GM21515 (cell line): ENCODE measurements around the gene ANKS6.

Experiments
- ATAC-seq: cut with Tn5 transposase; IDR thresholded peaks from one replicate; pipeline ENCODE4 v1.9.1; 2021; ENCODE audit not compliant: unreplicated experiment

ANKS6 gene

GRCh38 chr9:98815391-98815951, 19.1 kb upstream of the ANKS6 start:
- no peak for ATAC-seq

DNA sequence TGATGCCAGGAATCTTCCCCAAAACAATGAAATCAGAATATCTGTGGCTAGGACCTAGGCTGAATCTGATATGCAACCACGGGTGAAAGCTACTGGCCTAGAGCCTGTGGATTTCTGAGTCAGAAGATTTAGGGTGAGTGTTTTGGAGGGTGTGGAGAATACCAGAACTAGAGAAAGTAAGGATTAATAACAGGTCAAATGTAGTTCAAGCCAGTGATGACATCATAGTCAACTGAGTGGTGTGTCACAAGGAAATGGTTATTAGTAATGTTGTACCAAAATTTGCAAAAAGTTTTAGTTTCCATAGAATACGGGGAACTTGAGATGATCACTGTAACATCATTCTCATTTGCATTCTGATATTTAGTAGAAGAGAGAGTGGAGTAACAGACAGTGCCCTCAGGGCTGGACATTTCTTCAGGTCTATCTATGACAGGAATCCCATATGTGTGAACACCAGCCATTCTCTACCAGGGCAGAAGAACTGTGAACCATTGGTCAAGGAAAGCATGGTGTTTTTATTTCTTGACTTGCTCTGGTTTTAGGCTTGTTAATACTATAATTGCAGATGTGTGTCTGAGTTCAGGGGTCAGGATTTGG, 14.8 kb upstream of the ANKS6 start:
- no peak for ATAC-seq

DNA sequence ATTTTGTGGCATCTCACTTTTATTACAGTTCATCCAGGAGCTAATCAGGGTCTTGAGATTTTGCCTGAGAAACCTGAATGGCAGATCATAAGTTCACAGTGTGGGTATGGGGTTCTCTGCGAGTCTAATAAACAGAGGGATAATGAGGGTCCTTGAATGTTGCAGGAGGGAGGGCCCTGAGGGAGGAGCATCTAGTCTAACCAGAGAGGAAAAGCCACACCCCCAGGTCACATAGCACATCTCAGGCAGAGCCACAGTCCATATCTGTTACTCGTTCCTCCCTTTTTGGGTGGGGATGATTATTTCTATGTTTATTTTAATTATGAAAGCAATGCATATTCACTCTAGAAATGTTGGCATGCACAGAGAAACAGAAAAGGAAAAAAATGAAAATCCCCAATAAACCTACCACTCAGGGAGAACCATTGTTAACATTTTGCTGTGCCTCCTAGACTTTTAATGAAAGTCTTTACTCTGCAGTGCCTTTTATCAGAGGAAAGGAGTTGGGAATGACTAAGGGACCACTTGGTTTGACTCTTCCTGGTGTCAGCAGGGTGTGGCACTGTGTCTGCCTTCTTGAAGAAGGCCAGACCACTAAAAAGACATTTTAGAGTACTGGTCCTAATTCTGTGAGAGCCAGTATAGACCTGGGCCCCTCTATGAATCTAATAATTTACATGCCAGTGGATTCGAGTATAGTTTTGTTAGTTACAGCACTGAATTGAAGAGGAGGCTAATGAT, 13.9 kb upstream of the ANKS6 start:
- no peak for ATAC-seq

- no peak for ATAC-seq
Observed at GRCh38 chr9:98809311-98810101, 13.2 kb upstream of the ANKS6 start.

GRCh38 chr9:98808875-98809274, 12.5 kb upstream of the ANKS6 start:
- no peak for ATAC-seq

GRCh38 chr9:98808411-98808815, 12.1 kb upstream of the ANKS6 start:
- no peak for ATAC-seq

- ATAC-seq, result peak; percentile 25
Observed at GRCh38 chr9:98807814-98808195, 11.4 kb upstream of the ANKS6 start.

- peak; percentile 65 for ATAC-seq
Observed at GRCh38 chr9:98807070-98807813, 10.9 kb upstream of the ANKS6 start, which contains the start of gene GALNT12. Gene GALNT12 (plus strand): TSS chr9:98807670. CDS start chr9:98807699, 29 bp downstream.

- no peak for ATAC-seq
Observed at GRCh38 chr9:98806394-98807035, 10.2 kb upstream of the ANKS6 start.

GRCh38 chr9:98805506-98806272, 9.3 kb upstream of the ANKS6 start:
- ATAC-seq, result no peak

DNA sequence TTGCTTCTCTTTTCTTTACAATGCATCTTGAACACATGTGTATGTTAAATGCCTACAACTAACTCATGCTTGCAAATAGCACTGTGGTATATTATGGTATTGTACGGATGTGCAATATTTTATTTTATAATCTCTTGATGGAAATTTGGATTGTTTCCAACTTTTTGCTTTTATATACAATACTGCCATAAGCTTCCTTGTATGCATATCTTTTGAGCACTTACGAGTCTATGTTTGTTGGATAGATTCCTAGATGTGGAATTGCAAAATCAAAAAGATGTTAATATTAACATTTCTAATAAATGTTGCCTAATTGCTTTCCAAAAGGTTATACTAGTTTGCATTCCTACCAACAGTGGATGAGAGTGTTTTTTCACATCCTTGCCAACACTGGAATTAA, 7.7 kb upstream of the ANKS6 start:
- no peak for ATAC-seq

- no peak for ATAC-seq
Observed at GRCh38 chr9:98801969-98802371, 5.6 kb upstream of the ANKS6 start.

DNA sequence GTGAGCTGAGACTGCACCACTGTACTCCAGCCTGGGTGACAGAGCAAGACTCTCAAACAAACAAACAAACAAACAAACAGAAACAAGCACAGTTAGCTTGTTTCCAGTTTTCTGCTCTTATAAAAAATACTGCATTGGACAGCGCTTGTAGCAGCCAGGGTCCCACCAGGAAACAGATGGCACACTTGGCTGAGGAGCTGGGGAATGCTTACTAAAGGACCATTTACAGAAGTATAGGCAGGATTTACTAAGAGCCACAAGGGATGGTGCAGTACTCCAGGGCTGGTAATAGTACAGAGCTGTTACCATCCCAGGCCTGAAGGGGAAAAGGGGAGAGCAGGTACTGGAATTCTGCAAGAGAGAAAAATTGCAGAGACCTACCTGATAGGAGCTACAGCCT, 5.2 kb upstream of the ANKS6 start:
- no peak for ATAC-seq

GRCh38 chr9:98798254-98798653, 1.9 kb upstream of the ANKS6 start:
- ATAC-seq, result no peak

DNA sequence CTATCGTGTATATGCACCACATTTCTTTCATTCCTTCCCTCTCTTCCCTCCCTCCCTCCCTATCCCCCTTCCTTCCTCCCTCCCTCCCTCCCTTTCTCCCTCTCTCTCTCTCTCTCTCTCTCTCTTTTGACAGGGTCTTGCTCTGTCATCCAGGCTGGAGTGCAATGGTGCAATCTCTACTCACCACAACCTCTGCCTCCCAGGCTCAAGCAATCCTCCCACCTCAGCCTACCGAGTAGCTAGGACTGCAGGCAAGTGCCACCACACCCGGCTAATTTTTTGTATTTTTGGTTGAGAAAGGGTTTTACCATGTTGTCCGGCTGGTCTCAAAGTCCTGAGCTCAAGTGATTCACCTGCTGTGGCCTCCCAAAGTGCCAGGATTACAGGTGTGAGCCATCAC, 1.1 kb upstream of the ANKS6 start:
- ATAC-seq, result no peak

DNA sequence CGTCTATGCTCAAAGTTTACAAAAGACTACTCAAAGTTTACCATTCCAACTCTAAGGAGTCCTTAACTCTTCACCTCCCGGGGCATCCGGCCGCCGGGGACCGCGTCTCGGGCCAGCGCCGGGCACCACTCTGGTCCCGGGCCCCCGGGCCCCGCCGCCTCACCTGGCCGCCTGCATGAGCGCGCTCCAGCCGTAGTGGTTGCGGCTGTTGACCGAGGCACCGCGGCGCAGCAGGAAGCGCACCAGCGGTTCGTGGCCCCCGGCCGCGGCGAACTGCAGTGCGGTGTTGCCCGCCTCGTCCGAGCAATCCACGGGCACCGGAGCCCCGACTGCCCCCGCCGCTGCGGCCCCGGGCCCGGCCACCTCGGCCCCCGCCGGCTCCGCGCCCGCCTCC, 388 bp downstream of the ANKS6 start:
- ATAC-seq, result peak; percentile 43

DNA sequence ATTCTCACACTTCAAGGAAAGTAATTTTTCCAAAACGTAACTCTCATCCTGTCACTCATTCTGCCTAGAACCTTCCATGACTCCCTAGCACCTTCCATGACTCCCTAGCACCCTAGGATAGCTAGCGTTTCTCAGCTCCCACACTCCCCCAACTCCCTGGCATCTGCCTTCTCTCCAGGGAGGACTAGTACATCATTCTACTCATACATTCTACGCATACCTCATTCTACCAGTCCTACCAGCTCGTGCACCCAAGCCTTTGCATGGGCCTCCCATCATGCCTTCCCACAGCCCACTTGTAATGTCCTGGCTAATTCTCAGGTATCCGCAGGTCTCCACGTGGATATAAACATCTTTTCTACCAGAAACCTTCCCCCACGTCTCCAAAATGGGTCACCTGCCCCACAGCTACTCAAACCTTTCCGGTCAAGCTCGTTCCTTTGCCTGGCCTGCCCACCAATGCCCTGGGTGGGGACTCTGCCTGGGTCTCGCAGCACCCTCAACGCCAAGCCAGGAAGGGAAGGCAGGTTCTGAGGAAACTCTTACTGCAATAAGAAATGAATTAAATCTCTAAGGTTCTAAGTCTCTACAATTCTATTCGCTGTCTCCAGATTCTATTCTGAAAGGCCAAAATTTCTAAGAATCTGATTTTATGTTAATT, 930 bp downstream of the ANKS6 start:
- no peak for ATAC-seq

DNA sequence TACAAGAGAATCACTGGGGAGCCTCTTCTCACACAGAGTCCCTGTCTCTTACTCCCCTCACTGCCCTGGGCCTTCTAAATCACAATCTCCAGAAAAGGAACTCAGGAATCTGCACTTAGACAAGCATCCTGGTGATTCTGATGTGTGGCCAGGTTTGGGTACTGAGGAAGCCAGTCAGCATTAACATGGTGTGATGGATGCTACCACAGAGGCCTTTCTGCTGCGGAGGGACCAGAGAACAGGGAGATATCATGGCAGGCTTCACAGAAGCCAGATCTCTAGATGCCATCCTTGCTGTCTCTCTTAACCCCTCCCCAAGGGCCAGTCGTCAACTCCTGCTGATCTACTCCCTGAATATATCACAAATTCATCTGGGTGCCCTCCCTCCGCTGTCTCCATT, 1.6 kb downstream of the ANKS6 start:
- ATAC-seq, result no peak

- no peak for ATAC-seq
Observed at GRCh38 chr9:98793031-98793430, 3.3 kb downstream of the ANKS6 start.
